Prostate gland (tissue), 2 donors: ENCODE results near the gene NAV2.

Source experiments
- CTCF ChIP-seq, 4 experiments: fragments of 200-600 bp in 2 of 4; fragments of 450-650 bp in 2 of 4; sonication (generic) in 2 of 4; IDR thresholded peaks; 1 replicate in 3 of 4; 2 replicates in 1 of 4; pipeline ENCODE4 v1.5.1; 2016 to 2019; ENCODE audit warnings: antibody characterized with exemption in 4 of 4, mild to moderate bottlenecking in 2 of 4, moderate library complexity in 2 of 4
- POLR2A ChIP-seq: fragments of 450-650 bp; IDR thresholded peaks from one replicate; pipeline ENCODE4 v1.6.1; 2016; ENCODE audit warnings: antibody characterized with exemption, mild to moderate bottlenecking

- no peak for TF ChIP-seq CTCF (IDR thresholded peaks at IDR 0.05)
- TF ChIP-seq POLR2A = no peak
These were observed 372.5 kb downstream of the NAV2 start for GRCh38 chr11:20084921-20085814.
